Endodermal cell (in vitro differentiated cells): ENCODE data around the gene CRYGN. TPM values are rescaled to one million over a fixed set of nuclear protein-coding genes. Genes with fewer than 3 reads are reported as not detected.

Experiments used
- DNase-seq: peaks from one replicate; pipeline ENCODE4 v3.0.0-alpha.2; 2017
- H3K27ac ChIP-seq: 2 replicates; pipeline ENCODE4 v1.5.1; 2013; ENCODE audit warnings: mild to moderate bottlenecking, low read depth, low read length, moderate library complexity
- H3K27me3 ChIP-seq: 2 replicates; pipeline ENCODE4 v1.6.1; 2013; ENCODE audit warnings: mild to moderate bottlenecking, low read length, moderate library complexity; ENCODE audit not compliant: insufficient read depth, control insufficient read depth, poor library complexity, severe bottlenecking
- H3K36me3 ChIP-seq: 2 replicates; pipeline ENCODE4 v1.7.0; 2013; ENCODE audit warnings: mild to moderate bottlenecking, low read length, moderate library complexity; ENCODE audit not compliant: control insufficient read depth, insufficient read depth
- H3K4me1 ChIP-seq: one replicate; pipeline ENCODE4 v1.7.0; 2013; ENCODE audit warnings: low read length; ENCODE audit not compliant: control insufficient read depth, insufficient read depth
- H3K4me3 ChIP-seq: 2 replicates; pipeline ENCODE4 v1.5.1; 2013; ENCODE audit warnings: mild to moderate bottlenecking, low read length, moderate library complexity
- H3K9ac ChIP-seq: 2 replicates; pipeline ENCODE4 v1.6.1; 2013; ENCODE audit warnings: mild to moderate bottlenecking, low read length, moderate library complexity; ENCODE audit not compliant: poor library complexity, severe bottlenecking; ENCODE audit errors: extremely low read depth
- H3K9me3 ChIP-seq: 2 replicates; pipeline ENCODE4 v1.6.1; 2013; ENCODE audit warnings: mild to moderate bottlenecking, low read length, moderate library complexity; ENCODE audit not compliant: control insufficient read depth
- H3K27ac Mint-ChIP-seq: 2 replicates; pipeline ENCODE4 v1.8.0; 2020; ENCODE audit warnings: mixed read lengths
- H3K27me3 Mint-ChIP-seq: 2 replicates; pipeline ENCODE4 v1.8.0; 2021; ENCODE audit warnings: mild to moderate bottlenecking, mixed read lengths; ENCODE audit not compliant: insufficient read depth
- H3K36me3 Mint-ChIP-seq: 2 replicates; pipeline ENCODE4 v1.8.0; 2020; ENCODE audit warnings: low read depth, mixed read lengths
- H3K4me1 Mint-ChIP-seq: 2 replicates; pipeline ENCODE4 v1.8.0; 2020; ENCODE audit warnings: mixed read lengths
- H3K4me3 Mint-ChIP-seq: 2 replicates; pipeline ENCODE4 v1.8.0; 2020; ENCODE audit warnings: mild to moderate bottlenecking, moderate library complexity, mixed read lengths
- H3K9me3 Mint-ChIP-seq: 2 replicates; pipeline ENCODE4 v1.8.0; 2020; ENCODE audit warnings: mild to moderate bottlenecking, mixed read lengths
- WGBS, 2 experiments: methylation state at CpG; one replicate each; pipeline versions ENCODE4 v1.1.5 to v1.1.7; 2013; ENCODE audit warnings: missing lambda C conversion rate in 2 of 2, mixed read lengths in 1 of 2; ENCODE audit not compliant: insufficient coverage in 1 of 2, insufficient read length in 1 of 2; 5-methylcytosine and 5-hydroxymethylcytosine counted together
- total RNA-seq, 2 donors: library from RNA; stranded (reverse); fragmentation: NEBNext Ultra II Directional in 1 of 2; extraction: Animal tissue kit (Norgen Biotek cat#: 25700) in 1 of 2; gene quantifications; 2 replicates in 1 of 2; 3 replicates in 1 of 2; pipeline ENCODE4 v1.2.1, GENCODE V29; 2021
- TF ChIP-seq, protein P1 (sequence below): fragments of 200-600 bp; sonication (generic); conservative IDR thresholded peaks from 2 replicates; pipeline ENCODE4 v1.5.0; 2021; ENCODE audit warnings: antibody characterized with exemption, mild to moderate bottlenecking

Gene CRYGN
- total RNA-seq, 2 donors from 2014 or later, result 2.3 to 4.4 TPM

DNA sequence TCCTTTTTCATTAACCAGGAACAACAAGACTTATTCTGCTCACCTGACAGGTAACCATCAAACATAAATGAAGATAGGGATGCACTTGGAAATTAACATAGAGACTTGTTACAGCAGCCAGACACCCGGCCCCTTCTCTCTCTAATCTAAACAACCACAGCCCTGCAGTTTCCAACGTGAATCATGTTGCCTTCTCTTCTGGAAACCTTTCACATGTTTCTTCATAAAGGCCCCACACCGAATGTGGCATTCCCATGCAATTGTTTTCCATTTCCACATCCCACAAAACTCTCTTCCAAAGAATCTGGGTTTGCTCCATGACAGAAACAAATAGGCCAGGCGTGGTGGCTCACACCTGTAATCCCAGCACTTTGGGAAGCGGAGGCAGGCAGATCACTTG lies 15.1 kb downstream of the CRYGN start:
- H3K27me3 ChIP-seq, result no peaks in the 10 kb centered on the region
- peaks cover 34% of the 10 kb centered on the region for H3K4me1 ChIP-seq
- peaks cover 9% of the 10 kb centered on the region for H3K27me3 Mint-ChIP-seq
- no peak overlapping the region for H3K4me3 ChIP-seq
- TF ChIP-seq, protein P1, sequence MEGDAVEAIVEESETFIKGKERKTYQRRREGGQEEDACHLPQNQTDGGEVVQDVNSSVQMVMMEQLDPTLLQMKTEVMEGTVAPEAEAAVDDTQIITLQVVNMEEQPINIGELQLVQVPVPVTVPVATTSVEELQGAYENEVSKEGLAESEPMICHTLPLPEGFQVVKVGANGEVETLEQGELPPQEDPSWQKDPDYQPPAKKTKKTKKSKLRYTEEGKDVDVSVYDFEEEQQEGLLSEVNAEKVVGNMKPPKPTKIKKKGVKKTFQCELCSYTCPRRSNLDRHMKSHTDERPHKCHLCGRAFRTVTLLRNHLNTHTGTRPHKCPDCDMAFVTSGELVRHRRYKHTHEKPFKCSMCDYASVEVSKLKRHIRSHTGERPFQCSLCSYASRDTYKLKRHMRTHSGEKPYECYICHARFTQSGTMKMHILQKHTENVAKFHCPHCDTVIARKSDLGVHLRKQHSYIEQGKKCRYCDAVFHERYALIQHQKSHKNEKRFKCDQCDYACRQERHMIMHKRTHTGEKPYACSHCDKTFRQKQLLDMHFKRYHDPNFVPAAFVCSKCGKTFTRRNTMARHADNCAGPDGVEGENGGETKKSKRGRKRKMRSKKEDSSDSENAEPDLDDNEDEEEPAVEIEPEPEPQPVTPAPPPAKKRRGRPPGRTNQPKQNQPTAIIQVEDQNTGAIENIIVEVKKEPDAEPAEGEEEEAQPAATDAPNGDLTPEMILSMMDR, result no peak
- no peaks in the 10 kb centered on the region for H3K36me3 ChIP-seq
- peaks cover 4% of the 10 kb centered on the region for H3K36me3 Mint-ChIP-seq
- H3K9me3 Mint-ChIP-seq, result peaks cover 23% of the 10 kb centered on the region
- peaks cover 27% of the 10 kb centered on the region for H3K9me3 ChIP-seq
- 83 to 92% methylated on average over 4 to 5 of the region's 5 CpGs for WGBS, 2 experiments
- H3K9ac ChIP-seq, result no peak overlapping the region
- no peak for DNase-seq
- peaks cover 67% of the 10 kb centered on the region for H3K4me1 Mint-ChIP-seq
- H3K27ac Mint-ChIP-seq, result peak overlapping the region; percentile 38
- H3K4me3 Mint-ChIP-seq, result no peak overlapping the region
- H3K27ac ChIP-seq, result no peak overlapping the region

DNA sequence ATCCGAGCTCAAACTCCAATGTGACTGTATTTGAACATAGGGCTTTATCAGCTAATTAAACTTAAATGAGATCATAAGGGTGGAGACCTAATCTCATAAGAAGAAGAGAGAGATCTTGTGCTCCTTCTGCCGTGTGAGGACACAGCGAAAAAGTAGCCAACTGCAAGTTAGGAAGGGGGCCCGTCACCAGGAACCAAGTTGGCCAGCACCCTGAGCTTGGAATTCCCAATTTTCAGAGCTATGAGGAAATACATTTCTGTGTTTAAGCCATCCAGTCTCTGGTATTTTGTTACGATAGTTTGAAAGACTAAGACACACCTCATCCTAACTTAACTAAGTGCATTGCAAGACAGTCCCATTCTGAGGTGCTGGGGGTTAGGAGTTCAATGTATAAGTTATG lies 16.0 kb downstream of the CRYGN start:
- Histone ChIP-seq H3K4me3 (no peak overlapping the region), H3K4me1 (peaks cover 28% of the 10 kb centered on the region), H3K27ac (no peak overlapping the region), H3K27me3 (no peaks in the 10 kb centered on the region), H3K9me3 (peaks cover 31% of the 10 kb centered on the region), H3K9ac (no peak overlapping the region), H3K36me3 (no peaks in the 10 kb centered on the region)
- TF ChIP-seq, protein P1, result no peak
- peaks cover 58% of the 10 kb centered on the region for H3K4me1 Mint-ChIP-seq
- no peak overlapping the region for H3K27ac Mint-ChIP-seq
- DNase-seq, result no peak
- H3K4me3 Mint-ChIP-seq, result no peak overlapping the region
- 91 to 92% methylated on average over 4 to 5 of the region's 5 CpGs for WGBS, 2 experiments
- peaks cover 29% of the 10 kb centered on the region for H3K9me3 Mint-ChIP-seq
- peaks cover 4% of the 10 kb centered on the region for H3K36me3 Mint-ChIP-seq
- H3K27me3 Mint-ChIP-seq, result peaks cover 9% of the 10 kb centered on the region

DNA sequence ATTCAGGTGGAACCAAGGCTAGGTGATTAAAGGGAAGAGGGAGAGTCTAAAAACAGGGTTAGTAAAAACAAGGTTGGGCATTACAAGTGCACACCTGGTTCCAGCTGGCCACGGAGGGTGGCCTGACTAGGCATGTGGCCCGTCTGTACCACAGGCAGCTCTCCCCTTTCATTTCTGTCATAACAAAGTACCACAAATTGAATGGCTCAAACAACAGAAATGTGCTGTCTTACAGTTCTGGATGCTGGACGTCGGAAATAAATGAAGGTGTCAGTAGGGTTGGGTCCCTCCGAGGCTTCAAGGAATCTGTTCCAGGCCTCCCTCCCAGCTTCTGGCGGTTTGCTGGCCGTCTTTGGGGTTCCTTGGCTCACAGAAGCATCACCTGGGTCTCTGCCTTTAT lies 16.7 kb downstream of the CRYGN start:
- peaks cover 26% of the 10 kb centered on the region for H3K4me1 ChIP-seq
- TF ChIP-seq, protein P1, result no peak
- no peak overlapping the region for H3K9ac ChIP-seq
- peaks cover 4% of the 10 kb centered on the region for H3K36me3 Mint-ChIP-seq
- no peak overlapping the region for H3K27ac ChIP-seq
- no peaks in the 10 kb centered on the region for H3K36me3 ChIP-seq
- peak overlapping the region; percentile 85 for H3K27ac Mint-ChIP-seq
- H3K4me3 Mint-ChIP-seq, result no peak overlapping the region
- H3K4me1 Mint-ChIP-seq, result peaks cover 51% of the 10 kb centered on the region
- H3K27me3 ChIP-seq, result no peaks in the 10 kb centered on the region
- peaks cover 9% of the 10 kb centered on the region for H3K27me3 Mint-ChIP-seq
- peaks cover 34% of the 10 kb centered on the region for H3K9me3 Mint-ChIP-seq
- H3K9me3 ChIP-seq, result peaks cover 36% of the 10 kb centered on the region
- DNase-seq, result no peak
- WGBS, 2 experiments, result 85 to 90% methylated on average over 7 of the region's 7 CpGs
- H3K4me3 ChIP-seq, result no peak overlapping the region
